WTC11 (cell line): ENCODE measurements around the gene TBX2. TPM values are rescaled to one million over a fixed set of nuclear protein-coding genes. Genes with fewer than 3 reads are reported as not detected.

Experiments used
- ATAC-seq: fragments of 200-7000 bp; cut with Tn5 transposase; 2 replicates; pipeline ENCODE4 v1.10.0; 2021; ENCODE audit warnings: mild to moderate bottlenecking, moderate library complexity
- CTCF ChIA-PET: fragments of 300-600 bp; sonication (Branson Sonifier 250); formaldehyde crosslinking; loops from one replicate; lab custom pipeline; 2021; ENCODE audit warnings: antibody characterized with exemption; lab: Charles Lee
- POLR2A ChIA-PET: fragments of 350-600 bp; sonication (Branson Sonifier 250); formaldehyde crosslinking; loops from one replicate; lab custom pipeline; 2021; ENCODE audit warnings: antibody characterized with exemption; lab: Charles Lee
- DNase-seq: peaks from one replicate; pipeline ENCODE4 v3.0.0; 2021; ENCODE audit warnings: low spot score
- H3K27ac Mint-ChIP-seq: 2 replicates; pipeline ENCODE4 v1.8.0; 2021; ENCODE audit warnings: mixed read lengths
- H3K27me3 Mint-ChIP-seq: 2 replicates; pipeline ENCODE4 v1.8.0; 2021; ENCODE audit warnings: low read depth, mild to moderate bottlenecking, moderate library complexity, mixed read lengths
- H3K36me3 Mint-ChIP-seq: 2 replicates; pipeline ENCODE4 v1.8.0; 2021; ENCODE audit warnings: mixed read lengths
- H3K4me1 Mint-ChIP-seq: 2 replicates; pipeline ENCODE4 v1.8.0; 2022; ENCODE audit warnings: mixed read lengths
- H3K4me3 Mint-ChIP-seq: 2 replicates; pipeline ENCODE4 v1.8.0; 2021; ENCODE audit warnings: mild to moderate bottlenecking, moderate library complexity, mixed read lengths
- H3K9me3 Mint-ChIP-seq: 2 replicates; pipeline ENCODE4 v1.8.0; 2021; ENCODE audit warnings: mixed read lengths
- ARID4B ChIP-seq: sonication (generic); formaldehyde crosslinking; IDR thresholded peaks from 2 replicates; pipeline ENCODE4 v1.8.0; 2023; ENCODE audit warnings: missing genetic modification reagents, mild to moderate bottlenecking, borderline replicate concordance
- ATF1 ChIP-seq: sonication (generic); formaldehyde crosslinking; IDR thresholded peaks from 2 replicates; pipeline ENCODE4 v1.8.1; 2023; ENCODE audit warnings: mild to moderate bottlenecking, moderate library complexity, missing genetic modification reagents
- E2F1 ChIP-seq: sonication (generic); formaldehyde crosslinking; IDR thresholded peaks from 2 replicates; pipeline ENCODE4 v1.8.0; 2022; ENCODE audit warnings: mild to moderate bottlenecking, missing genetic modification reagents
- GRHL2 ChIP-seq: fragments of 250-450 bp; sonication (Bioruptor Pico); IDR thresholded peaks from 2 replicates; pipeline ENCODE4 v1.8.0; 2022; ENCODE audit warnings: mild to moderate bottlenecking, moderate library complexity; ENCODE audit not compliant: insufficient replicate concordance, severe bottlenecking
- HMGXB4 ChIP-seq: sonication (generic); formaldehyde crosslinking; IDR thresholded peaks from 2 replicates; pipeline ENCODE4 v1.8.1; 2023; ENCODE audit warnings: mild to moderate bottlenecking, moderate library complexity, missing genetic modification reagents
- NR2C2 ChIP-seq: sonication (generic); formaldehyde crosslinking; IDR thresholded peaks from 2 replicates; pipeline ENCODE4 v1.8.0; 2022; ENCODE audit warnings: mild to moderate bottlenecking, missing genetic modification reagents
- PREB ChIP-seq: sonication (generic); formaldehyde crosslinking; IDR thresholded peaks from 2 replicates; pipeline ENCODE4 v1.8.1; 2022; ENCODE audit warnings: mild to moderate bottlenecking, missing genetic modification reagents, moderate library complexity, borderline replicate concordance
- ZMAT4 ChIP-seq: fragments of 250-450 bp; sonication (Bioruptor Pico); IDR thresholded peaks from 2 replicates; pipeline ENCODE4 v1.9.0; 2021; ENCODE audit warnings: mild to moderate bottlenecking
- ZNF138 ChIP-seq: sonication (generic); formaldehyde crosslinking; conservative IDR thresholded peaks from 2 replicates; pipeline ENCODE4 v1.8.1; 2022; ENCODE audit warnings: mild to moderate bottlenecking, moderate library complexity, missing genetic modification reagents
- ZNF416 ChIP-seq: fragments of 250-450 bp; sonication (Bioruptor Pico); IDR thresholded peaks from 2 replicates; pipeline ENCODE4 v1.9.0; 2021; ENCODE audit warnings: mild to moderate bottlenecking, inconsistent platforms
- total RNA-seq: library from RNA; stranded (reverse); gene quantifications from 3 replicates; pipeline ENCODE4 v1.2.3, GENCODE V29; 2021

TBX2 gene
- total RNA-seq, 1 experiment from 2014 or later, result 0.09 TPM

GRCh38 chr17:61382796-61383688, 16.6 kb upstream of the TBX2 start:
- Mint-ChIP-seq H3K36me3 (no peaks in the 10 kb centered on the region), H3K27ac (no peak overlapping the region)
- POLR2A ChIA-PET, result no interaction called here
- TF ChIP-seq ZNF416 (CRISPR knock-in tag), result no peak
- TF ChIP-seq HMGXB4 (CRISPR knock-in tag), result no peak
- TF ChIP-seq NR2C2 (CRISPR knock-in tag), result no peak
- no peak for TF ChIP-seq ZMAT4 (CRISPR knock-in tag)
- no peak for TF ChIP-seq ATF1
- no peak for TF ChIP-seq GRHL2
- no peak for TF ChIP-seq ARID4B (CRISPR knock-in tag)
- TF ChIP-seq, all 79 proteins: peak for 0
- CTCF ChIA-PET, result no interaction called here
- no peak for DNase-seq
- Mint-ChIP-seq H3K9me3 (no peaks in the 10 kb centered on the region), H3K27me3 (no peaks in the 10 kb centered on the region; the same call in 1 of the 2 replicates), H3K4me3 (no peak overlapping the region), H3K4me1 (peaks cover 12% of the 10 kb centered on the region; the same call in 1 of the 2 replicates)
- ATAC-seq, result no peak

- H3K9me3 Mint-ChIP-seq, result no peaks in the 10 kb centered on the region
- no peak overlapping the region for H3K4me3 Mint-ChIP-seq
- H3K4me1 Mint-ChIP-seq, result peaks cover 12% of the 10 kb centered on the region; the same call in 1 of the 2 replicates
- DNase-seq (no peak), ATAC-seq (no peak)
- ChIA-PET CTCF (no interaction called here), POLR2A (no interaction called here)
- H3K36me3 Mint-ChIP-seq, result no peaks in the 10 kb centered on the region
- TF ChIP-seq E2F1 (CRISPR knock-in tag) (no peak), PREB (CRISPR knock-in tag) (no peak), ARID4B (CRISPR knock-in tag) (no peak), ZNF138 (CRISPR knock-in tag) (no peak)
- H3K27me3 Mint-ChIP-seq, result no peaks in the 10 kb centered on the region; the same call in 1 of the 2 replicates
- H3K27ac Mint-ChIP-seq, result no peak overlapping the region
Measured at GRCh38 chr17:61383689-61384201, 15.9 kb upstream of the TBX2 start.
